HG02840 (cell line): ENCODE measurements around the gene RBP3.

Experiments used
- ATAC-seq: cut with Tn5 transposase; IDR thresholded peaks from one replicate; pipeline ENCODE4 v1.9.1; 2021; ENCODE audit warnings: mild to moderate bottlenecking, moderate library complexity, moderate number of reproducible peaks; ENCODE audit not compliant: unreplicated experiment, low FRiP score

Gene RBP3

GRCh38 chr10:47369251-47369894, 21.2 kb downstream of the RBP3 start:
- no peak for ATAC-seq

- no peak for ATAC-seq
These were observed 22.0 kb downstream of the RBP3 start for GRCh38 chr10:47370015-47370767.

- ATAC-seq: no peak
These were observed 22.7 kb downstream of the RBP3 start for GRCh38 chr10:47370878-47371277.

GRCh38 chr10:47371629-47372485, 23.7 kb downstream of the RBP3 start:
- ATAC-seq: no peak

- no peak for ATAC-seq
These were observed 24.6 kb downstream of the RBP3 start for GRCh38 chr10:47372726-47373125.

- ATAC-seq: no peak
These were observed 26.7 kb downstream of the RBP3 start for GRCh38 chr10:47374611-47375536.

- no peak for ATAC-seq
These were observed 28.5 kb downstream of the RBP3 start for GRCh38 chr10:47376522-47377220.

GRCh38 chr10:47378183-47378510, 30.0 kb downstream of the RBP3 start:
- no peak for ATAC-seq

- ATAC-seq: no peak
These were observed 30.7 kb downstream of the RBP3 start for GRCh38 chr10:47378606-47379444.

GRCh38 chr10:47379445-47379785, 31.3 kb downstream of the RBP3 start:
- no peak for ATAC-seq

- no peak for ATAC-seq
These were observed 31.7 kb downstream of the RBP3 start for GRCh38 chr10:47379901-47380300.

- ATAC-seq: no peak
These were observed 32.4 kb downstream of the RBP3 start for GRCh38 chr10:47380341-47381102.

GRCh38 chr10:47381103-47381395, 32.9 kb downstream of the RBP3 start:
- ATAC-seq: no peak

GRCh38 chr10:47381427-47382379, 33.5 kb downstream of the RBP3 start:
- ATAC-seq: no peak

GRCh38 chr10:47383261-47384147, 35.3 kb downstream of the RBP3 start:
- ATAC-seq: no peak

- peak; percentile 77 for ATAC-seq
These were observed 36.2 kb downstream of the RBP3 start, which contains the start of gene ZNF488 for GRCh38 chr10:47384148-47384921. Gene ZNF488, minus strand, starts transcription at chr10:47384293. Its CDS starts 15,464 bp downstream, at chr10:47368829.
